GM06990 (cell line): ENCODE measurements around the gene ANKIB1.
"Not testable (repeated sequence)": the region's sequence is repeated elsewhere in the genome, so short reads cannot be mapped to it uniquely, and the experiment has no call there.

ENCODE experiments used
- DNase-seq: peaks from one replicate; pipeline ENCODE4 v3.0.0-alpha.2; 2011; ENCODE audit not compliant: insufficient read length; ENCODE audit errors: extremely low read depth
- H3K27me3 ChIP-seq: replicated peaks from 2 replicates; pipeline ENCODE4 v1.6.0; 2011; ENCODE audit warnings: low read length; ENCODE audit not compliant: control insufficient read depth, insufficient read depth
- H3K36me3 ChIP-seq: 2 replicates; pipeline ENCODE4 v1.5.1; 2011; ENCODE audit warnings: low read length; ENCODE audit not compliant: control insufficient read depth, insufficient read depth
- H3K4me3 ChIP-seq: replicated peaks from 2 replicates; pipeline ENCODE4 v1.5.1; 2011; ENCODE audit warnings: low read depth, mild to moderate bottlenecking, control low read depth, low read length
- CTCF ChIP-seq: IDR thresholded peaks from 2 replicates; pipeline ENCODE4 v1.5.1; 2011; ENCODE audit warnings: low read length, control low read depth, mild to moderate bottlenecking, inconsistent platforms; ENCODE audit not compliant: insufficient read depth, poor library complexity, severe bottlenecking

The ANKIB1 gene

GRCh38 chr7:92404170-92404614, 158.4 kb downstream of the ANKIB1 start:
- no peak for TF ChIP-seq CTCF
- DNase-seq: no peak
- no peaks in the 10 kb centered on the region for H3K36me3 ChIP-seq
- no peaks in the 10 kb centered on the region for H3K27me3 ChIP-seq
- no peak overlapping the region for H3K4me3 ChIP-seq

- no peaks in the 10 kb centered on the region for H3K36me3 ChIP-seq
- no peak for TF ChIP-seq CTCF
- H3K27me3 ChIP-seq: no peaks in the 10 kb centered on the region; the same call in 1 of the 2 replicates
- no peak for DNase-seq
- H3K4me3 ChIP-seq: no peak overlapping the region
Measured at GRCh38 chr7:92409357-92409756, 163.6 kb downstream of the ANKIB1 start.

DNA sequence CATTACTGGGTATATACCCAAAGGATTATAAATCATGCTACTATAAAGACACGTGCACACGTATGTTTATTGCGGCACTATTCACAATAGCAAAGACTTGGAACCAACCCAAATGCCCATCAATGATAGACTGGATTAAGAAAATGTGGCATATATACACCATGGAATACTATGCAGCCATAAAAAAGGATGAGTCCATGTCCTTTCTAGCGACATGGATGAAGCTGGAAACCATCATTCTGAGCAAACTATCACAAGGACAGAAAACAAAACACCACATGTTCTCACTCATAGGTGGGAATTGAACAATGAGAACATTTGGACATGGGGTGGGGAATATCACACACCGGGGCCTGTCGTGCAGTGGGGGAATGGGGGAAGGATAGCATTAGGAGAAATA, 164.4 kb downstream of the ANKIB1 start:
- H3K27me3 ChIP-seq, H3K4me3 ChIP-seq, DNase-seq, H3K36me3 ChIP-seq: not testable (repeated sequence)

DNA sequence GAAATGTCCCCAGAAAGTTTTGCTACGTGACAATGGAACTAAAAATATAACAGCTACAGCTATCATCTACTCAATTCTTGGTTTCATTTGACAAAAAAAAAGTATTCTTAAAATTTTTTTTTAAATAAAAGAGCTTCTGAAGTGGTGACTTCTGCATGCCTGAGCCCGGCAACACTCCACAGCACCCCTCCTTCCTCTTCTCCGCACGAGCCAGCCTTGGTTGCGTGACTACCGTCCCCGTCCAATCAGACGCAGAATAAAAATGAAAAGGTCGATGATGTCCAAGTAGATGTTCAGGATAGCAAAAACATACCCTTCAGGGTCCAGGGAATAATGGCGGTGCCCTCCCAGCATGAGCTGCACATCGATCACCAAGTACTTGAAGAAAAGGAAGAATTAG, 167.0 kb downstream of the ANKIB1 start:
- H3K36me3 ChIP-seq: no peaks in the 10 kb centered on the region
- no peak overlapping the region for H3K4me3 ChIP-seq
- H3K27me3 ChIP-seq: no peaks in the 10 kb centered on the region; the same call in 1 of the 2 replicates
- no peak for DNase-seq
- TF ChIP-seq CTCF: no peak

GRCh38 chr7:92413550-92413949, 167.8 kb downstream of the ANKIB1 start:
- Histone ChIP-seq H3K36me3 (no peaks in the 10 kb centered on the region), H3K4me3 (no peak overlapping the region), H3K27me3 (no peaks in the 10 kb centered on the region; the same call in 1 of the 2 replicates)
- DNase-seq: no peak
- no peak for TF ChIP-seq CTCF

- H3K4me3 ChIP-seq: no peak overlapping the region
- no peaks in the 10 kb centered on the region; the same call in 1 of the 2 replicates for H3K27me3 ChIP-seq
- TF ChIP-seq CTCF: no peak
- no peak for DNase-seq
- H3K36me3 ChIP-seq: no peaks in the 10 kb centered on the region
Measured at GRCh38 chr7:92415225-92415624, 169.5 kb downstream of the ANKIB1 start.
